ENCODE measurements around the gene PHF10. TPM values are rescaled to one million over a fixed set of nuclear protein-coding genes. Genes with fewer than 3 reads are reported as not detected.
"Not testable (repeated sequence)": the region's sequence is repeated elsewhere in the genome, so short reads cannot be mapped to it uniquely, and the experiment has no call there.

The PHF10 gene
- total RNA-seq, 1 donor from 2014 or later, result 48.9 TPM

DNA sequence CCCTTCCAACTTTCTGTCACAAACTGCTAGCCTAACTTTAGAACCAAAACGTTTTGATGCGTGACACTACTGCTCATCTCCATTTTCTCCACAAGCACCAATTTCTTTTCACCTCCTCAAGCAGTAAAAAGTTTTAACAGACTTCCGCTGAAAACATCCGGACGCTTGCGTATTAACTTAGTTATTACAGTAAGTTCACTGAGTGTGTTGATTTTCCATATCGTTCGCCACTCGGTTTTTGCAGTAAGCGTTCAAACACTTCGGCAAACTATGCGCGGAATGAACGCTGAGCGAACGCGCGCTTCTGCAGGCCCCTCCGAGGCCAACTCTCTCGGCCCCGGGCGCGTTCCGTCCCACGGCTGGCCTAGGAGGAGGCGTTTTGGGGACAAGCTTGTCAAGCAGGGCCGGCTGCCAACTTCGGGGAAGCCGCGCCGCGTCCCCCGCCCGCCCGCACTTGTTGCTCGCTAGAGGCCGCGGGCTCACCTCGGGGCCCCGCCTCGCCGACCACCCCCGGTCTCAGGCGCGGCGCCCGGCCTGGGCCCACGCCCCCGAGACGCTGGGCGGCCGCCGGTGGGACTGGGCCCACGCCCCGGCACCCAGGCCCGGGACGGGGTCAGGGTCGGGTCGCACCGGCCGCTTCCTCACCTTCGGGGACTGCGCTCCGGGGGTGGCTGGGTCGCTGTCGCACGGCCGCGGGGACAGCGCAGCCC lies 945 bp downstream of the PHF10 start:
- DNase-seq (ENCODE audit: low read depth), result peak; percentile 26

- DNase-seq (ENCODE audit: low read depth), result peak; percentile 77
Observed at GRCh38 chr6:169722362-169723199, 1.7 kb downstream of the PHF10 start.

GRCh38 chr6:169720207-169720855 lies 4.0 kb downstream of the PHF10 start:
- no peak for DNase-seq (ENCODE audit: low read depth)

DNA sequence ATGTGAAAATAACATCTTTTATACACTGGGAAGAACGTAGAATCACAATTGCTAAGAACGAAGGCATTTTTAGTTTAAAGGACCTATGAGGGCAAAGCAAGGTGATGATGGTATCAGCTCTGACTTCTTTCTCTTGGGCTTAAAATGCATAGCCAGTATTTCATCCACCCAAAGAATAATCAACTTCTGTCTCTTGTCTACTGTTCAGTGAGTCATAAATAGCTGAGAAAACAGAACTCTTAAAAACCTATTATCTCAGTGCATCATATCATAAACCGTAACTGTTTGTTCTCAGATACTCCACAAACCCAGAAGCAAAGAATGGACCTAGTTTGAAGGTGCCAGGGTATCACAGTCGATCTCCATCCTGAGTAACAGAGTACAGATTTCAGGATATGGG lies 5.2 kb downstream of the PHF10 start:
- DNase-seq (ENCODE audit: low read depth), result no peak

GRCh38 chr6:169714595-169714994 lies 9.7 kb downstream of the PHF10 start:
- DNase-seq (ENCODE audit: low read depth), result no peak

DNA sequence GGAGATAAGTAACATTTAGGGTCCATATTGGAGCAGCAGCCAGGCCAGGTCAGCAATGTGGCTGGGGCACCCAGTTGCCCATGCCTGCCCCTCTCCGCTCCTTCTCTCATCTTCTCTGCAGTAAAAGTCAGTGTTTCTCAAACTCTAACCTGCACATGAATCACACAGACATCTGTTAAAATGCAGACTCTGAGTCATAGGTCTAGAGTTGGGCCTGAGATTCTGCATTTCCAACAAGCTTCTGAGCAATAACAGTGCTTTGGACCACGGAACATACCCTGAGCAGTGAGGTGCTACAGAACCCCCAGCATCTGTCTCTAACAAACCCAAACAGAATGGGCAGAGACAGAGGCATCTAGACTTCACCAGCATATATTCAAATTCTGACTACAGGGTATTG lies 10.1 kb downstream of the PHF10 start:
- DNase-seq (ENCODE audit: low read depth), result no peak

DNA sequence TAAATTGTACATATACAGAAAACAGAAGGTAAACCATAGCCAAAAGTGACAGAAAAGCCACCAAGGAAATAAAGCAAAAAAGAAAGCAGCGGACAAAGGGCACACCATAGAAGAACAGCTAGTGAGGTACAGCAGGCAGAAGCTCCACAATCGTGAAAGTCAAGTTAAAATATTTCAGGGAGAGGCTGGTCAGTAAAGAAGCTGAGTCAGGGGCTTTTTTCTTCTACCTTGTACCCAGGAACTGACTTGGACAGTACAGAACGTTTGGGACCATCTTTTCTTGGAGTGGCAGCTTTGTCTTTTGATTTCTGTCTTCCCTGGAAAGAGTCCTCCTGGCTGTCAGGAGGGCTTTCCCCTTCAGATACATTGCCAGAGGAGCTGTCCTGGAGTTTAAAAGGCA lies 14.3 kb downstream of the PHF10 start:
- DNase-seq (ENCODE audit: low read depth), result no peak

- no peak for DNase-seq (ENCODE audit: low read depth)
Observed at GRCh38 chr6:169709293-169709692, 15.0 kb downstream of the PHF10 start.

GRCh38 chr6:169707772-169708171 lies 16.5 kb downstream of the PHF10 start:
- no peak for DNase-seq (ENCODE audit: low read depth)

DNA sequence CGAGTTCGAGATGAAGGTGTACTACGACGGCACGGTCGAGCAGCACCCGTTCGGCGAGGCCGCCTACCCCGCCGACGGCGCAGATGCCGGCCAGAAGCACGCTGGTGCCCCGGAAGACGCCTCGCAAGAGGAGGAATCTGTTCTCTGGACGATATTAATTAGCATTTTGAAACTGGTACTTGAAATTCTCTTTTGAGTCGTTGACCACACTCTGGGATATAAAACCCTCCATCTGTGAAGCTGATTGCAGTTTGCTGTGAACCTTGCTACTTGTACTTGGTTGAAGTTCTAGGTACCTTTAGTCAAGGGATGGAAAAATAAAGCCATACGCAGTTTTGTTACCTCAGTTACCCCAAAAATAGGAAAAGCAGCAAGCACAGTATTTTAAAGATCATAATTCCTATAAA lies 21.5 kb downstream of the PHF10 start:
- DNase-seq (ENCODE audit: low read depth), result no peak

DNA sequence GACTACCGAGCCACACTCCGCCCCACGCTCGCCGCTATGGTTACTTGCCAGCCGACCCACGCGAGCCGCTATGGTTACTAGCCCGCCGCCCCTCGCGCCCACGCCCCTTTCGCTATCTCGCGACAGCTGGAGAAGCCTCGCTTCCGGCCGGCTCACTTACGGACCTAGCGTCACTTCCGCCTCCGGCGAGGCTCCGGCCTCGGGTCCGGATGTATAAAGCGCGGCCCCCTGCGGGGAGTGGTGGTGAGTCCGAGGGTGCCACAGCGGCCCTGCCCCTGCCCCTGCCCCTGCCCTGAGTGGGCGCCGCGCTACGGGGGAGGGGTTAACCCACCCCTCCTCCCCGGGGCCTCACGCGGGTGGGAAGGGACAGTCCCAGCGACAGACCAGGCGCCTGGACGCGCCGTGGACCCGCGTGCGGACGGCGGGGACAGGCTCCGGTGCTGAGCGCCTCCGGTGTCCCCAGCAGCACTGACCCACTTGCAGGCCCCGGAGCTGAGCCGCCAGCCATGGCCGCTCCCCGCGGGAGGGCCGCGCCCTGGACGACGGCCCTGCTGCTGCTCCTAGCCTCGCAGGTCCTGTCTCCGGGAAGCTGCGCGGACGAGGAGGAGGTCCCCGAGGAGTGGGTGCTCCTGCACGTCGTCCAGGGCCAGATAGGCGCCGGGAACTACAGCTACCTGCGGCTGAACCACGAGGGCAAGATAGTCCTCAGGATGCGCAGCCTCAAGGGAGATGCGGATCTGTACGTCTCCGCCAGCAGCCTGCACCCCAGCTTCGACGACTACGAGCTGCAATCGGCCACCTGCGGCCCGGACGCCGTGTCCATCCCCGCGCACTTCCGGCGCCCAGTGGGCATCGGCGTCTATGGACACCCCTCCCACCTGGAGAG lies 22.1 kb downstream of the PHF10 start, which contains the start of the genes C6orf120 and WDR27:
TSS of gene C6orf120 (plus strand) at position 173 of the 886 bp plus-strand sequence. CDS start at position 507, 334 bp downstream.
TSS of gene WDR27 (minus strand) at position 76 of the 886 bp plus-strand sequence. CDS start 13,024 bp downstream, outside the sequence.
- peak; percentile 88 for DNase-seq (ENCODE audit: low read depth)

GRCh38 chr6:169701311-169701953 lies 22.9 kb downstream of the PHF10 start:
- DNase-seq (ENCODE audit: low read depth), result no peak

- peak; percentile 46 for DNase-seq (ENCODE audit: low read depth)
Observed at GRCh38 chr6:169700296-169700695, 24.0 kb downstream of the PHF10 start.

GRCh38 chr6:169697115-169697514 lies 27.2 kb downstream of the PHF10 start:
- DNase-seq (ENCODE audit: low read depth), result not testable (repeated sequence)

GRCh38 chr6:169695131-169695530 lies 29.2 kb downstream of the PHF10 start:
- no peak for DNase-seq (ENCODE audit: low read depth)

GRCh38 chr6:169692516-169692915 lies 31.8 kb downstream of the PHF10 start:
- DNase-seq (ENCODE audit: low read depth), result no peak

GRCh38 chr6:169691260-169691659 lies 33.0 kb downstream of the PHF10 start:
- no peak for DNase-seq (ENCODE audit: low read depth)

DNA sequence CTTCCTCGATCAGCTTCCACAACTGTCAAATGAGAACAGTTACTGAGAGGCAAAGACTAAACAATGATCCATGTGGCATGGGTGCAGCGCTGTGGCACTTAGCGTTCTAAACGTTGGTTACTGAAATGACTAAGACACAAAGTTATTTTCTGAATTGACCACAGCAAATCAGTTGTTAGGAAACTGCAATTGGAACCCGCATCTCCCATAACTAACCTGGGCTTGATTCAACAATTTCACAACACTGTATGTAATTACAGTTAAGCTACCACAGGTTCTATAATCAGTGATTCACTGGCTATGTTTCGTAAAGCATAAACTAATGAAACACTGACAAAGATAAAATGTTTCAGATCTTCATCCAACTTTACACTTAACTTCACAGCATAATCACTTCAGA lies 35.0 kb downstream of the PHF10 start:
- peak; percentile 69 for DNase-seq (ENCODE audit: low read depth)

- DNase-seq (ENCODE audit: low read depth), result no peak
Observed at GRCh38 chr6:169685860-169686259, 38.4 kb downstream of the PHF10 start.

DNA sequence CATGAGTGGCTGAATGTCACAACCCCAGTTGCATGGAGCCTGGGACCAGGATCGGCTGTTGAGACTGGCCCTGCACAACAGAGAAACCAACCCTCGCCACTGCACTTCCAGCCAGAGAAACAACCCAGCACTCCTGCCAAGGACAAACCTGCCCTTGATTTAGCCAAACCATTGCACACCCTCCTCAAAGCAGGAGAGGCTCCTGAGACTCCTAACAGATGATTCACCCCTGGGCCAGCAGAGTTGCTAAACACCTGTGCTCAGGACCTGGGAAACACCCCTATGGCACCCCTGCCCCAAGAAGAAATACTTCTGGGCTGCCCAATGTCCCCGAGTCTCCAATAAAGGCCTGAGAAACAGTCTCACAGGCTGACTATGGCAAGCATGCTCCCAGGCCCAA lies 40.2 kb downstream of the PHF10 start:
- no peak for DNase-seq (ENCODE audit: low read depth)

- no peak for DNase-seq (ENCODE audit: low read depth)
Observed at GRCh38 chr6:169678342-169678741, 46.0 kb downstream of the PHF10 start.
